Measurements from ENCODE around the gene BCS1L. TPM values are rescaled to one million over a fixed set of nuclear protein-coding genes. Genes with fewer than 3 reads are reported as not detected.

Gene BCS1L
- total and polyA plus RNA-seq, 5 donors from 2014 or later, result 11.7 to 25.3 (median 15.0) TPM

- Histone ChIP-seq H3K27ac (ENCODE audit: insufficient read depth, low read length, poor library complexity, severe bottlenecking) (peak overlapping the region; percentile 82), H3K4me1 (ENCODE audit: control insufficient read depth, insufficient read depth, low read length, poor library complexity, severe bottlenecking) (peaks cover 14% of the 10 kb centered on the region), H3K4me3 (ENCODE audit: low read depth, low read length) (peak overlapping the region; percentile 60), H3K36me3 (ENCODE audit: control insufficient read depth, insufficient read depth, low read length) (no peaks in the 10 kb centered on the region), H3K9me3 (ENCODE audit: control insufficient read depth in 2 of 2, low read length in 2 of 2) (no peaks in the 10 kb centered on the region), H3K27me3 (ENCODE audit: control insufficient read depth, insufficient read depth, low read length) (no peaks in the 10 kb centered on the region)
- Mint-ChIP-seq H3K36me3 (peaks cover 3% of the 10 kb centered on the region), H3K4me3 (peak overlapping the region; percentile 94 to 97 (median 96)), H3K9me3 (no peaks in the 10 kb centered on the region), H3K27ac (peak overlapping the region; percentile 4 to 83 (median 29)), H3K27me3 (no peaks in the 10 kb centered on the region), H3K4me1 (peaks cover 5 to 26% (median 16%) of the 10 kb centered on the region in 4 donors)
- peak in 1 of 3 donors; percentile 4 for DNase-seq
- ATAC-seq (ENCODE audit: low read depth in 2 of 2), result no peak
Measured at GRCh38 chr2:218710334-218710686, 50.8 kb downstream of the BCS1L start.

DNA sequence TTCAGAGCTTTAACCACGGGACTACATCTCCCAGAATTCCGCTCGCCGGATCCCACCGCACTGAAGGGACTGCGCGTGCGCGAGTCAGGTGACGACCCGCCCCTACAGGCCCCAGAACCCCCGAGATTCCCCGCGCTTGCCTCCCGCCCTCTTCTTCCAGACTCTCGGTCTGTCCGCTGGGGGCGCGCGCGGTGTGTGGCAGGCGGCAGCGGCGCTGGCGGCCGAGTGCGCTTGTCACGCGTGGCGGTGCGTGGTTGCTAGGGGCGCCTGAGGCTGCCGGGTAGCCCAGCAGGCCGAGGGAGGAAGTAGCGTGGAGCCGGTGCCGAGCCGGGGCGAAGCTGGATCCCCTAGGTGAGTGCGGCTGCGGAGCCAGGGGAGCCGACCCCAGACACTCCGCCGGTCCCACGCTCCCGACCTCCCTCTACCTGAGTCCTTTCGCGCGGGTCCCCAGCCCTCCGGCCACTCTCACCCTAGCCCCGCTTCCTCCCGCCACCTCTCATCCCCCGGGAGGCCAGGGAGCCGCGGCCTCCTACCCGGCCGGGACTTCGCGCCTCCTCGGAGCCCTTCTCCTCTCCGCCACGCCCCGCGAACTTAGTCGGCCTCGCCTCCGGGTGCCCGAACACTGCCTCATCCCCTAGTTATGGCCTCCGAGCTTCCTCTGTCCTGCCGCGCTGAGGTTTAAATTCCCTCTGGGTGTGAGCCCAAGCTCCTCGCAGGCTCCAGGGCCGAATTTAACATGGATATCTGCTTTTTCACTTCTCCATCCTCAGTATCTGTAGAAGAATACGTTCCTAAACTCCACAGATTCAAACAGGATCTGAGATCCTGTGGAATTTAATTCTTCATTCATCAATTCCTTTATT lies 51.4 kb downstream of the BCS1L start, which contains the start of gene TTLL4:
TTLL4 (plus strand) TSS at position 149 of the 863 bp plus-strand sequence. CDS start 26,842 bp downstream, outside the sequence.
- H3K4me1 Mint-ChIP-seq, result peaks cover 5 to 28% (median 16%) of the 10 kb centered on the region in 4 donors
- Histone ChIP-seq H3K36me3 (ENCODE audit: control insufficient read depth, insufficient read depth, low read length) (peaks cover 2% of the 10 kb centered on the region), H3K27me3 (ENCODE audit: control insufficient read depth, insufficient read depth, low read length) (no peaks in the 10 kb centered on the region), H3K9me3 (ENCODE audit: control insufficient read depth in 2 of 2, low read length in 2 of 2) (no peaks in the 10 kb centered on the region), H3K27ac (ENCODE audit: insufficient read depth, low read length, poor library complexity, severe bottlenecking) (peak within 1 kb of the TSS; percentile 82), H3K4me3 (ENCODE audit: low read depth, low read length) (peak within 1 kb of the TSS; percentile 88), H3K4me1 (ENCODE audit: control insufficient read depth, insufficient read depth, low read length, poor library complexity, severe bottlenecking) (peaks cover 14% of the 10 kb centered on the region)
- H3K4me3 Mint-ChIP-seq, result peak within 1 kb of the TSS; percentile 94 to 97 (median 96)
- H3K36me3 Mint-ChIP-seq, result peaks cover 6% of the 10 kb centered on the region
- peak within 1 kb of the TSS; percentile 29 to 98 (median 83) for H3K27ac Mint-ChIP-seq
- no peaks in the 10 kb centered on the region for H3K27me3 Mint-ChIP-seq
- no peaks in the 10 kb centered on the region for H3K9me3 Mint-ChIP-seq
- ATAC-seq (ENCODE audit: low read depth in 2 of 2) (peak; percentile 98), DNase-seq (peak; percentile 98 to 99 (median 99))

GRCh38 chr2:218711550-218711929 lies 52.1 kb downstream of the BCS1L start:
- H3K27me3 ChIP-seq (ENCODE audit: control insufficient read depth, insufficient read depth, low read length), result no peaks in the 10 kb centered on the region
- H3K4me1 ChIP-seq (ENCODE audit: control insufficient read depth, insufficient read depth, low read length, poor library complexity, severe bottlenecking), result peaks cover 14% of the 10 kb centered on the region
- Mint-ChIP-seq H3K27ac (peak overlapping the region in 2 of 3 donors; percentile 83 to 98), H3K4me1 (peaks cover 5 to 29% (median 16%) of the 10 kb centered on the region in 4 donors), H3K9me3 (no peaks in the 10 kb centered on the region), H3K36me3 (peaks cover 7% of the 10 kb centered on the region), H3K27me3 (no peaks in the 10 kb centered on the region), H3K4me3 (peak overlapping the region; percentile 94 to 97 (median 96))
- DNase-seq (peak in 1 of 3 donors; percentile 33), ATAC-seq (ENCODE audit: low read depth in 2 of 2) (no peak)
- no peaks in the 10 kb centered on the region for H3K9me3 ChIP-seq (ENCODE audit: control insufficient read depth in 2 of 2, low read length in 2 of 2)
- H3K4me3 ChIP-seq (ENCODE audit: low read depth, low read length), result peak overlapping the region; percentile 88
- H3K27ac ChIP-seq (ENCODE audit: insufficient read depth, low read length, poor library complexity, severe bottlenecking), result peak overlapping the region; percentile 82
- H3K36me3 ChIP-seq (ENCODE audit: control insufficient read depth, insufficient read depth, low read length), result peaks cover 2% of the 10 kb centered on the region

Other genes with a start within 250 kb of the BCS1L start
- gene VIL1, start 240.6 kb upstream of the BCS1L start, total RNA-seq, result 2.1 TPM
- under 1 TPM in 3 of 4 donors, not detected in 1; 0.08 to 0.28 (median 0.09) TPM for gene VIL1, start 240.6 kb upstream of the BCS1L start, polyA plus RNA-seq
- 30.7 TPM for gene USP37, start 91.3 kb upstream of the BCS1L start, total RNA-seq
- 10 to 100 TPM in 3 of 4 donors, 1 to 10 TPM in 1; 9.9 to 12.0 (median 11.7) TPM for gene USP37, start 91.3 kb upstream of the BCS1L start, polyA plus RNA-seq
- 61.0 TPM for gene CNOT9, start 90.8 kb upstream of the BCS1L start, total RNA-seq
- gene CNOT9, start 90.8 kb upstream of the BCS1L start, polyA plus RNA-seq, result 10 to 100 TPM; 15.1 to 27.0 (median 22.3) TPM
- gene PLCD4, start 51.8 kb upstream of the BCS1L start, total RNA-seq, result 0.12 TPM
- gene PLCD4, start 51.8 kb upstream of the BCS1L start, polyA plus RNA-seq, result under 1 TPM in 2 of 4 donors, not detected in 2; 0.16 to 0.54 TPM
- 48.8 TPM for gene ZNF142, start 60 bp upstream of the BCS1L start, total RNA-seq
- gene ZNF142, start 60 bp upstream of the BCS1L start, polyA plus RNA-seq, result 1 to 10 TPM; 5.6 to 8.7 (median 6.4) TPM
- 19.5 TPM for gene RNF25, start 12.3 kb downstream of the BCS1L start, total RNA-seq
- gene RNF25, start 12.3 kb downstream of the BCS1L start, polyA plus RNA-seq, result 10 to 100 TPM; 20.0 to 25.6 (median 22.7) TPM
- gene STK36, start 12.4 kb downstream of the BCS1L start, total RNA-seq, result 10.5 TPM
- gene STK36, start 12.4 kb downstream of the BCS1L start, polyA plus RNA-seq, result 1 to 10 TPM; 1.8 to 3.7 (median 2.6) TPM
- gene TTLL4, start 51.2 kb downstream of the BCS1L start, total RNA-seq, result 19.0 TPM
- 1 to 10 TPM; 4.1 to 6.7 (median 4.8) TPM for gene TTLL4, start 51.2 kb downstream of the BCS1L start, polyA plus RNA-seq
- gene CYP27A1, start 122.5 kb downstream of the BCS1L start, total RNA-seq, result not detected
- under 1 TPM in 1 of 4 donors, not detected in 3; 0.13 TPM for gene CYP27A1, start 122.5 kb downstream of the BCS1L start, polyA plus RNA-seq
- not detected for gene PRKAG3, start 172.1 kb downstream of the BCS1L start, total RNA-seq
- gene PRKAG3, start 172.1 kb downstream of the BCS1L start, polyA plus RNA-seq, result not detected
- gene WNT6, start 200.1 kb downstream of the BCS1L start, total RNA-seq, result not detected
- gene WNT6, start 200.1 kb downstream of the BCS1L start, polyA plus RNA-seq, result not detected
- 10.8 TPM for gene WNT10A, start 221.2 kb downstream of the BCS1L start, total RNA-seq
- 10 to 100 TPM in 1 of 4 donors, 1 to 10 TPM in 3; 6.3 to 11.0 (median 8.8) TPM for gene WNT10A, start 221.2 kb downstream of the BCS1L start, polyA plus RNA-seq

All from CD4-positive, CD25-positive, alpha-beta regulatory T cell (primary cell).